ENCODE data around the gene LRWD1. TPM values are rescaled to one million over a fixed set of nuclear protein-coding genes. Genes with fewer than 3 reads are reported as not detected.

Gene LRWD1
- total and polyA plus RNA-seq, 9 of the 15 experiments (the other 6 are each of a cell fraction or from before 2014, with no cell fraction given) = 0.61 to 66.0 (median 33.2) TPM

- CTCF ChIA-PET (ENCODE audit: low intra/inter-chr PET ratio) = interaction anchor here (1.4 kb wide), 1 partner anchor 54 kb away, joined by 4 read pairs; no protein-coding TSS in a partner anchor
- Histone ChIP-seq H3K9me1 (ENCODE audit: control insufficient read depth, insufficient read depth, low read length) (peaks cover 5% of the 10 kb centered on the region), H3K27ac (ENCODE audit: extremely low read depth, low read depth, low read length) (no peak overlapping the region), H3K4me1 (replicated peaks in 1 of 2; ENCODE audit: control insufficient read depth in 2 of 2, insufficient read depth in 2 of 2, low read length in 2 of 2) (peaks cover 11 to 61% of the 10 kb centered on the region in 2 experiments; a peak in 3 of 5 replicates), H3K79me2 (ENCODE audit: control insufficient read depth, insufficient read depth, low read length) (peaks cover 42% of the 10 kb centered on the region), H3K4me3 (peak overlapping the region; percentile 93; the same call in 1 of the 2 replicates), H3K27me3 (ENCODE audit: control insufficient read depth in 2 of 2, insufficient read depth in 2 of 2, low read length in 2 of 2) (no peaks in the 10 kb centered on the region), H2AFZ (ENCODE audit: low read depth, low read length) (no peak overlapping the region), H3K4me2 (ENCODE audit: insufficient read depth, low read length) (peak overlapping the region; percentile 95), H3K9me3 (replicated peaks; ENCODE audit: control insufficient read depth, insufficient read depth, low read depth, low read length) (no peaks in the 10 kb centered on the region), H4K20me1 (replicated peaks; ENCODE audit: control insufficient read depth, insufficient read depth, low read length) (no peaks in the 10 kb centered on the region), H3K9ac (ENCODE audit: insufficient read depth in 1 of 2, low read depth in 2 of 2, low read length in 2 of 2) (peak overlapping the region; percentile 96; a peak in 3 of 4 replicates), H3K36me3 (ENCODE audit: control insufficient read depth, insufficient read depth, low read length) (peaks cover 46% of the 10 kb centered on the region; the same call in 2 of the 3 replicates)
- 92% methylated on average over 7 of the region's 7 CpGs for WGBS (ENCODE audit: insufficient coverage, low coverage, missing lambda C conversion rate)
- POLR2A ChIA-PET = no interaction called here
- 0 out of 2 replicates have a peak, but pooled peaks have one; percentile 30 for TF ChIP-seq CBFB (CRISPR knock-in tag; IDR thresholded peaks at IDR 0.05)
- TF ChIP-seq BRF1 (IDR thresholded peaks at IDR 0.05; ENCODE audit: borderline replicate concordance, extremely low read depth, insufficient read length) = no peak
- no TSS peak for BruUV-seq (replicated peaks)
- ATAC-seq (no peak), DNase-seq (ENCODE audit: extremely low read depth in 1 of 4, low spot score in 3 of 4) (no peak), FAIRE-seq (no peak)
- intact Hi-C loops (cut with micrococcal nuclease) = no loop called here
- in situ Hi-C loops (cut with MboI) = loop anchor here (25.0 kb wide), 2 partner anchors 96 to 196 kb away; partner anchors contain the start of genes POLR2J2, POLR2J3, SPDYE2 and SPDYE2B
Measured at GRCh38 chr7:102466097-102466496, 1.3 kb downstream of the LRWD1 start.

GRCh38 chr7:102467581-102468477, 3.0 kb downstream of the LRWD1 start:
- whole genome bisulfite sequencing (ENCODE audit: insufficient coverage, low coverage, missing lambda C conversion rate) = 83% methylated on average over 21 of the region's 24 CpGs
- H3K27me3 ChIP-seq (ENCODE audit: control insufficient read depth in 2 of 2, insufficient read depth in 2 of 2, low read length in 2 of 2) = no peaks in the 10 kb centered on the region
- DNase-seq (ENCODE audit: extremely low read depth in 1 of 4, low spot score in 3 of 4) = no peak
- no peak overlapping the region for H3K4me3 ChIP-seq
- no peak for ATAC-seq
- peaks cover 3% of the 10 kb centered on the region; the same call in 1 of the 2 replicates for H4K20me1 ChIP-seq (replicated peaks; ENCODE audit: control insufficient read depth, insufficient read depth, low read length)
- ChIA-PET CTCF (ENCODE audit: low intra/inter-chr PET ratio) (no interaction called here), POLR2A (interaction anchor here (0.6 to 0.7 kb wide), 2 partner anchors 31 to 76 kb away, joined by 3 to 4 read pairs; no protein-coding TSS in a partner anchor)
- TF ChIP-seq PCBP1 (IDR thresholded peaks at IDR 0.05; ENCODE audit: low read depth, low read length, poor library complexity, severe bottlenecking) (peak; percentile 33), ZNF146 (CRISPR knock-in tag; IDR thresholded peaks at IDR 0.05; ENCODE audit: unreplicated experiment) (no peak)
- peaks cover 5% of the 10 kb centered on the region for H3K9me1 ChIP-seq (ENCODE audit: control insufficient read depth, insufficient read depth, low read length)
- FAIRE-seq = no peak
- no peaks in the 10 kb centered on the region for H3K9me3 ChIP-seq (replicated peaks; ENCODE audit: control insufficient read depth, insufficient read depth, low read depth, low read length)
- peaks cover 11 to 72% of the 10 kb centered on the region in 2 experiments; a peak in 3 of 5 replicates for H3K4me1 ChIP-seq (replicated peaks in 1 of 2; ENCODE audit: control insufficient read depth in 2 of 2, insufficient read depth in 2 of 2, low read length in 2 of 2)
- in situ Hi-C loops (cut with MboI) = loop anchor here (25.0 kb wide), 2 partner anchors 94 to 194 kb away; partner anchors contain the start of genes POLR2J2, POLR2J3, SPDYE2 and SPDYE2B
- H3K79me2 ChIP-seq (ENCODE audit: control insufficient read depth, insufficient read depth, low read length) = peaks cover 31% of the 10 kb centered on the region
- peaks cover 61% of the 10 kb centered on the region; the same call in 2 of the 3 replicates for H3K36me3 ChIP-seq (ENCODE audit: control insufficient read depth, insufficient read depth, low read length)
- no peak overlapping the region for H3K27ac ChIP-seq (ENCODE audit: extremely low read depth, low read depth, low read length)
- intact Hi-C loops (cut with micrococcal nuclease) = no loop called here
- H3K4me2 ChIP-seq (ENCODE audit: insufficient read depth, low read length) = no peak overlapping the region
- H3K9ac ChIP-seq (ENCODE audit: insufficient read depth in 1 of 2, low read depth in 2 of 2, low read length in 2 of 2) = peak overlapping the region in 1 of 2 experiments; percentile 43; a peak in 1 of 4 replicates
- no TSS peak for BruUV-seq (replicated peaks)
- H2AFZ ChIP-seq (ENCODE audit: low read depth, low read length) = no peak overlapping the region

Measured in K562 (cell line).